Peyer's patch (tissue), 4 donors: Measurements from ENCODE around the gene DCDC2B.

ENCODE experiments used
- CTCF ChIP-seq, 6 experiments: fragments of 450-650 bp in 4 of 6; fragments of 200-600 bp in 2 of 6; sonication (generic) in 1 of 6; IDR thresholded peaks; one replicate each; pipeline ENCODE4 v1.5.1; 2017 to 2019; ENCODE audit warnings: antibody characterized with exemption in 6 of 6, mild to moderate bottlenecking in 3 of 6, moderate library complexity in 1 of 6
- POLR2A ChIP-seq, 2 donors: fragments of 450-650 bp; IDR thresholded peaks; one replicate each; pipeline ENCODE4 v1.5.1; 2017; ENCODE audit warnings: antibody characterized with exemption in 2 of 2, mild to moderate bottlenecking in 2 of 2, moderate library complexity in 2 of 2

GRCh38 chr1:32192220-32192948 lies 16.5 kb upstream of the DCDC2B start:
- no peak for TF ChIP-seq CTCF (IDR thresholded peaks at IDR 0.05)
- TF ChIP-seq POLR2A (IDR thresholded peaks at IDR 0.05), result no peak
